Hepatocyte (in vitro differentiated cells): ENCODE data around the gene DENND6B. TPM values are rescaled to one million over a fixed set of nuclear protein-coding genes. Genes with fewer than 3 reads are reported as not detected.

Experiments
- DNase-seq: peaks from one replicate; pipeline ENCODE4 v3.0.0-alpha.2; 2016; ENCODE audit warnings: low spot score
- H2AFZ ChIP-seq: fragments of 200-600 bp; sonication (generic); 2 replicates; pipeline ENCODE4 v1.6.0; 2016; ENCODE audit warnings: antibody characterized with exemption, mild to moderate bottlenecking
- H3K27ac ChIP-seq: fragments of 200-600 bp; sonication (generic); 2 replicates; pipeline ENCODE4 v1.5.1; 2016; ENCODE audit warnings: mild to moderate bottlenecking
- H3K27me3 ChIP-seq: fragments of 200-600 bp; sonication (generic); 2 replicates; pipeline ENCODE4 v1.6.1; 2016
- H3K36me3 ChIP-seq: fragments of 200-600 bp; sonication (generic); replicated peaks from 2 replicates; pipeline ENCODE4 v1.5.1; 2016; ENCODE audit warnings: low read depth; ENCODE audit not compliant: insufficient read depth
- H3K4me1 ChIP-seq: fragments of 200-600 bp; sonication (generic); 2 replicates; pipeline ENCODE4 v1.5.1; 2016; ENCODE audit warnings: mild to moderate bottlenecking, moderate library complexity; ENCODE audit not compliant: insufficient read depth
- H3K4me2 ChIP-seq: fragments of 200-600 bp; sonication (generic); 2 replicates; pipeline ENCODE4 v1.6.0; 2016
- H3K4me3 ChIP-seq: fragments of 200-600 bp; sonication (generic); 2 replicates; pipeline ENCODE4 v1.5.1; 2016; ENCODE audit warnings: mild to moderate bottlenecking
- H3K79me2 ChIP-seq: fragments of 200-600 bp; sonication (generic); 2 replicates; pipeline ENCODE4 v1.6.0; 2017; ENCODE audit warnings: mild to moderate bottlenecking
- H3K9me2 ChIP-seq: fragments of 200-600 bp; sonication (generic); replicated peaks from 2 replicates; pipeline ENCODE4 v1.6.0; 2017; ENCODE audit warnings: mild to moderate bottlenecking; ENCODE audit not compliant: insufficient read depth
- H3K9me3 ChIP-seq: fragments of 200-600 bp; sonication (generic); 2 replicates; pipeline ENCODE4 v1.5.1; 2016; ENCODE audit warnings: low read depth, mild to moderate bottlenecking
- H4K20me1 ChIP-seq: fragments of 200-600 bp; sonication (generic); 2 replicates; pipeline ENCODE4 v1.6.0; 2016; ENCODE audit warnings: mild to moderate bottlenecking; ENCODE audit not compliant: insufficient read depth, poor library complexity, severe bottlenecking
- CTCF ChIP-seq: fragments of 200-600 bp; sonication (generic); IDR thresholded peaks from 2 replicates; pipeline ENCODE4 v1.5.1; 2016; ENCODE audit warnings: antibody characterized with exemption, mild to moderate bottlenecking; ENCODE audit not compliant: poor library complexity
- EZH2 ChIP-seq: fragments of 200-600 bp; sonication (generic); IDR thresholded peaks from 2 replicates; pipeline ENCODE4 v1.6.1; 2016; ENCODE audit warnings: antibody characterized with exemption, mild to moderate bottlenecking, borderline replicate concordance
- EZH2phosphoT487 ChIP-seq: fragments of 200-600 bp; sonication (generic); IDR thresholded peaks from one replicate; pipeline ENCODE4 v1.6.1; 2018; ENCODE audit warnings: antibody characterized with exemption, mild to moderate bottlenecking, low read depth, moderate library complexity; ENCODE audit not compliant: unreplicated experiment, severe bottlenecking
- WGBS: methylation state at CpG from one replicate; pipeline ENCODE4 v1.1.6; 2016; ENCODE audit warnings: low lambda C conversion rate; ENCODE audit errors: missing lambda C conversion rate; 5-methylcytosine and 5-hydroxymethylcytosine counted together
- polyA plus RNA-seq: library from polyadenylated mRNA; unstranded; fragments of >200 nt; fragmentation: Nextera tagmentation; extraction: Ambion mirVana; gene quantifications from 2 replicates; pipeline ENCODE4 v1.2.1, GENCODE V29; 2016
- total RNA-seq: library from RNA; depleted of rRNA; stranded (reverse); fragments of >200 nt; gene quantifications from 2 replicates; pipeline ENCODE4 v1.2.3, GENCODE V29; 2014

The DENND6B gene
- total and polyA plus RNA-seq, 2 experiments from 2014 or later, result 3.3 to 8.7 TPM

GRCh38 chr22:50316114-50317065, 10.4 kb downstream of the DENND6B start:
- no peak for DNase-seq
- no peaks in the 10 kb centered on the region for H3K36me3 ChIP-seq
- no peaks in the 10 kb centered on the region for H3K9me2 ChIP-seq
- H3K9me3 ChIP-seq, result no peaks in the 10 kb centered on the region
- no peak overlapping the region for H3K4me2 ChIP-seq
- no peaks in the 10 kb centered on the region for H3K79me2 ChIP-seq
- no peak overlapping the region for H3K27ac ChIP-seq
- no peaks in the 10 kb centered on the region for H3K4me1 ChIP-seq
- H4K20me1 ChIP-seq, result no peaks in the 10 kb centered on the region
- no peak overlapping the region for H2AFZ ChIP-seq
- H3K4me3 ChIP-seq, result no peak overlapping the region
- TF ChIP-seq EZH2 (no peak), EZH2phosphoT487 (no peak)
- WGBS, result 92% methylated on average over 28 of the region's 45 CpGs
- no peaks in the 10 kb centered on the region for H3K27me3 ChIP-seq

- H3K9me3 ChIP-seq, result no peaks in the 10 kb centered on the region
- H3K27me3 ChIP-seq, result no peaks in the 10 kb centered on the region
- no peak overlapping the region for H2AFZ ChIP-seq
- no peaks in the 10 kb centered on the region for H3K4me1 ChIP-seq
- no peak for DNase-seq
- no peak overlapping the region for H3K4me3 ChIP-seq
- H3K9me2 ChIP-seq, result no peaks in the 10 kb centered on the region
- H3K4me2 ChIP-seq, result no peak overlapping the region
- H3K79me2 ChIP-seq, result no peaks in the 10 kb centered on the region
- H3K27ac ChIP-seq, result no peak overlapping the region
- no peaks in the 10 kb centered on the region for H4K20me1 ChIP-seq
- WGBS, result 93% methylated on average over 18 of the region's 18 CpGs
- no peak for TF ChIP-seq EZH2
- no peak for TF ChIP-seq CTCF
- TF ChIP-seq EZH2phosphoT487, result no peak
- no peaks in the 10 kb centered on the region for H3K36me3 ChIP-seq
These were observed 11.3 kb downstream of the DENND6B start for GRCh38 chr22:50315289-50316113.

GRCh38 chr22:50314455-50315288, 12.1 kb downstream of the DENND6B start:
- H3K4me3 ChIP-seq, result no peak overlapping the region
- TF ChIP-seq EZH2, result no peak
- no peak for TF ChIP-seq EZH2phosphoT487
- no peak for TF ChIP-seq CTCF
- no peak overlapping the region for H3K27ac ChIP-seq

More at GRCh38 chr22:50314455-50315288, 12.1 kb downstream of the DENND6B start:
- no peaks in the 10 kb centered on the region for H3K27me3 ChIP-seq
- peak; percentile 11 for DNase-seq
- no peaks in the 10 kb centered on the region for H3K4me1 ChIP-seq
- no peaks in the 10 kb centered on the region for H4K20me1 ChIP-seq
- no peaks in the 10 kb centered on the region for H3K9me2 ChIP-seq
- no peaks in the 10 kb centered on the region for H3K9me3 ChIP-seq
- WGBS, result 71% methylated on average over 30 of the region's 33 CpGs
- no peak overlapping the region for H3K4me2 ChIP-seq
- H2AFZ ChIP-seq, result no peak overlapping the region
- H3K79me2 ChIP-seq, result no peaks in the 10 kb centered on the region
- no peaks in the 10 kb centered on the region for H3K36me3 ChIP-seq
